Measurements from ENCODE around the gene SPECC1L.

Gene SPECC1L

DNA sequence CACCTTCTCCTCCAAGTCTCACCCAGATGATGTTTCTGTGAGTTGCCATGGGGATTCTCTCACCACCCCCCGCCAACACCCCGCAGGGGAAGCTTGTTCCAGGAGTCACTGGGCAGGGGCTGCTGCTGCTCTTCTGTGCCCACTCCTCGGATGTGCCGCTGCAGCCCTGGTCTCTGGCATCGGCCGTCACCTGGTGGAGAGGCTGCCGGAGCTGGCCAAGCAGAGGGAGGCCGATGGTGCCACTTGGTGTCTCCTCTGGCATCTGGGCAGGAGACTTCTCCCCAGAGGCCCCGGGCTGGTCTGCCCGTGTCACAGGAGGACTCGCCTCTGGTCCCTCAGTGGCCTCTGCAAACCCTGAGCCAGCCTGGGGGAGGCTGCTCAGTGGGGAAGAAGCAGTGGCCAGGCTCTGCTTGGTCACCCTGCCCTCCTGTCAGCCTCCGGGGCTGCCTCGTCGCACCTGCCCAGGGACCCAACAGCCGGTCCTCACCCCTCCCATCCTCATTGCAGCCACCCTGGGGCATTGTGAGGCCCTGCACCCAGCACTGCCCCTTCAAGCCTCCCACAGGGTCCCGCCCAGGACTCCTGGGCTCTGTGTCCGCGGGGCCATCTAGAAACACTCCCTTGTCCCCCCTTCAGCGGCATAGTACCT is 156.3 kb downstream of the SPECC1L start:
- in situ Hi-C loops (cut with MboI; ENCODE audit: low pct_unique_long_range_greater_than_20kb, low sequenced_read_pairs, unreplicated experiment), result loop anchor here (10.0 kb wide), 1 partner anchor 78 kb away; no protein-coding TSS in a partner anchor
- DNase-seq (ENCODE audit: low spot score), result no peak
- TF ChIP-seq, protein P1, sequence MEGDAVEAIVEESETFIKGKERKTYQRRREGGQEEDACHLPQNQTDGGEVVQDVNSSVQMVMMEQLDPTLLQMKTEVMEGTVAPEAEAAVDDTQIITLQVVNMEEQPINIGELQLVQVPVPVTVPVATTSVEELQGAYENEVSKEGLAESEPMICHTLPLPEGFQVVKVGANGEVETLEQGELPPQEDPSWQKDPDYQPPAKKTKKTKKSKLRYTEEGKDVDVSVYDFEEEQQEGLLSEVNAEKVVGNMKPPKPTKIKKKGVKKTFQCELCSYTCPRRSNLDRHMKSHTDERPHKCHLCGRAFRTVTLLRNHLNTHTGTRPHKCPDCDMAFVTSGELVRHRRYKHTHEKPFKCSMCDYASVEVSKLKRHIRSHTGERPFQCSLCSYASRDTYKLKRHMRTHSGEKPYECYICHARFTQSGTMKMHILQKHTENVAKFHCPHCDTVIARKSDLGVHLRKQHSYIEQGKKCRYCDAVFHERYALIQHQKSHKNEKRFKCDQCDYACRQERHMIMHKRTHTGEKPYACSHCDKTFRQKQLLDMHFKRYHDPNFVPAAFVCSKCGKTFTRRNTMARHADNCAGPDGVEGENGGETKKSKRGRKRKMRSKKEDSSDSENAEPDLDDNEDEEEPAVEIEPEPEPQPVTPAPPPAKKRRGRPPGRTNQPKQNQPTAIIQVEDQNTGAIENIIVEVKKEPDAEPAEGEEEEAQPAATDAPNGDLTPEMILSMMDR (IDR thresholded peaks at IDR 0.05; ENCODE audit: extremely low read depth, insufficient read depth, missing control alignments), result no peak

DNA sequence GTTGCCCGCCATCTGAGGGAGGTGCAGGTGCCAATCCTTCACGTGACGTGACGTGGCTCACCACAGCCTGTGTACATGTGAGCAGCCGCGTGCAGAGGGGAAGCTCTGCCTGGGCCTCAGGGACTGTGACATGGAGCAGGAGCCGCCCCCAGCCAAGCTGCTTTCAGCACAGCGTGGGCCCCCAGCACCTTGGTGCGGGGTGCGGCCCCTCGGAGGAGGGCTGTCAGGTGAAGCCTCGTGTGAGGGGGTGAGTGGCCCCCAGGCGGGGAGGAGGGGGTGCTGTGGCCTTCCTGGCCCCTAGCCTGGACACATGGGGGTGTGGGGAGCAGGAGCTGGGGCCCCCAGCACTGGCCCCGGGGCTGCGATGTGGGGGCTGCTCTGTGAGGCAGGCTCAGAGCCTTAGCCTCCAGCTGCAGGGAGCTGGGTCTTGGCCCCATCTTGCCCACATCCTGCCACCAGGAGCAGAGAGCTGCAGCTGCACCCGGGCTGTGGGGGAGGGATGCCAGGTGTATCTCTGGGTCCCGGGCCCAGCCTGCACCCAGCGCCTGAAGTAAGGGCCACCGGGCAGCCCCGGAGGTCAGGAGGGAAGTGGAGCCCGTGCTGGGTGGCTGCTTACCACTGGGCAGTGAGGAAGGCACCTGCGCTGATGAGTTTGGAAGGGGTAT is 157.0 kb downstream of the SPECC1L start, which contains the start of gene ADORA2A:
ADORA2A (plus strand) TSS at position 100 of the 665 bp plus-strand sequence. CDS start 5,806 bp downstream, outside the sequence.
- TF ChIP-seq, protein P1 (IDR thresholded peaks at IDR 0.05; ENCODE audit: extremely low read depth, insufficient read depth, missing control alignments), result no peak
- DNase-seq (ENCODE audit: low spot score), result peak; percentile 77
- in situ Hi-C loops (cut with MboI; ENCODE audit: low pct_unique_long_range_greater_than_20kb, low sequenced_read_pairs, unreplicated experiment), result loop anchor here (10.0 kb wide), 1 partner anchor 77 kb away; no protein-coding TSS in a partner anchor

DNA sequence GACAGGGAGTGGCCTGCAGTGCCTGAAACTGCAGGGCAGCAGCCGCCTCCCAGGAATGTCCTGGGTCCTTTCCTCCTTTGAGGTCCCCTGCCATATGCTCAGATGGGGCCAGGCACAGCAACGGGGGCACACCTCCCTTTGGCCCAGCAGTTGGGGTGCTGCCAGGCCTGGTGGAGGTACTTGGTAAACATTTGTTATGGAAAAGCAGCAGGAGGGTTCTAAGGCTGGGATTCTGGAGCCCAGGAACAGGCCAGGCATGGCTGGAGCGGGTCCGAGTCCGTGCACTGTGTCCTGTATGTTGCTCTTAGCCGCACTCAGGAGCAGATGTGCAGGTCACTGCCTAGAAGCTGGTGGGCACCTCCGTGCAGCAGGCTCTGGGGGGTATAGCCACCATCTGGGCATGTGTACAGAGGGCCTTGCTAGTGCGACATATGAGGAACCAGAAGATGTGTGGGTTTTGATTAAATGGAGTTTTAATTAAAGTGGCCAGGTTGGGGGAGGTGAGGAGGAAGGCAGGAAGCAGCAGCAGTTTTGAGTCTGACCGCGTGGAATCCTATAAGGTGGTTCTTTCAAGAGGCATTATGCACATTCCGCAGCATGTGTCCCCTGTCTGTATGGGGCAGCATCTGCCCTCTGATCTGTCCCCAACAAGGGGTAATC is 158.2 kb downstream of the SPECC1L start:
- no peak for DNase-seq (ENCODE audit: low spot score)
- in situ Hi-C loops (cut with MboI; ENCODE audit: low pct_unique_long_range_greater_than_20kb, low sequenced_read_pairs, unreplicated experiment), result loop anchor here (10.0 kb wide), 1 partner anchor 76 kb away; no protein-coding TSS in a partner anchor
- TF ChIP-seq, protein P1 (IDR thresholded peaks at IDR 0.05; ENCODE audit: extremely low read depth, insufficient read depth, missing control alignments), result no peak

DNA sequence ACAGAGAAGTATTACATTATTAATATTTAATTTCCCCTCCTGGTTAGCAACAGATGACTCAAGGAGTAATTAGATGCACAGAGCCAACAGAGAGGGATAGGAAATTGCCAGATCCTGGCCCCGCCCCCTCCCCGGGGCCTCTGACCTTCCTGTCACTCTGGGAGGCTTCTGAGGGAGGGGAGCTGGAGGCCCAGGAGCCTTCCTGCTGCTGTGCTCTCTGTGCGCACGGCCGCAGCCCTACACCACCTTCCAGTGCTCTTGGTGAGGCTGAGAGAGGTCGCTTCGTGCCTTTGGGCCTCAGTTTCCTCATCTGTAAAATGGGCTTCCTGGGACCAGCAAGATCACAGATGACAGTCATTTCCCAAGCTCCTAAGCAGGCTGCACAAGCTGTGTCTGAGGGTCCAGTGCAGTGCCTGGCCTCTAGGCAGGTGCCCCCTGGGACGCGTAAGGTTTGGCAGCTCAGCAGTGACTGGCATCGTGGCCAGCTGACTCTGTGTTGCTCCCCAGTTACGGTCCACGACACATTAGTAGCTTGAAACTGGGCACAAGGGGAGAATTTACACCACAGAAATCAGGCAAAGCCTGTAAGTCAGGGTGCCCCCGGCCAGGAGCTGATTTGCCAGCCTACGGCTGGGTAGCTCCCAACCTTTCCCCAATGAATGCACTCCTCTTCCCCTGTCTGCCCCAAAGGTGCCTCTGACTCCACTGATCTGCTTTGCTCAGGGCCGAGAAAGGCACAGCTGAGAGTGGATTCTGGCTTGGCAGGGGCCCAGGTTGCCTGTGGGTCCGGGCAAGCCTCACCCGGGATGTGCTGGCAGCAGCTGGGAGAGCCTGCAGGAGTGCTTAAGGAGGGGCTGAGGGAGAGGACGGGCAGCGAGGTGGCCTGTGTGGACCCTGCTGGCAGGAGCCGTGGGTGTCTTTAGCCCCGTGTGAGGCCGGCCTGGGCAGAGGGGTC is 159.1 kb downstream of the SPECC1L start:
- TF ChIP-seq, protein P1 (IDR thresholded peaks at IDR 0.05; ENCODE audit: extremely low read depth, insufficient read depth, missing control alignments), result no peak
- no peak for DNase-seq (ENCODE audit: low spot score)
- in situ Hi-C loops (cut with MboI; ENCODE audit: low pct_unique_long_range_greater_than_20kb, low sequenced_read_pairs, unreplicated experiment), result loop anchor here (10.0 kb wide), 1 partner anchor 75 kb away; no protein-coding TSS in a partner anchor

DNA sequence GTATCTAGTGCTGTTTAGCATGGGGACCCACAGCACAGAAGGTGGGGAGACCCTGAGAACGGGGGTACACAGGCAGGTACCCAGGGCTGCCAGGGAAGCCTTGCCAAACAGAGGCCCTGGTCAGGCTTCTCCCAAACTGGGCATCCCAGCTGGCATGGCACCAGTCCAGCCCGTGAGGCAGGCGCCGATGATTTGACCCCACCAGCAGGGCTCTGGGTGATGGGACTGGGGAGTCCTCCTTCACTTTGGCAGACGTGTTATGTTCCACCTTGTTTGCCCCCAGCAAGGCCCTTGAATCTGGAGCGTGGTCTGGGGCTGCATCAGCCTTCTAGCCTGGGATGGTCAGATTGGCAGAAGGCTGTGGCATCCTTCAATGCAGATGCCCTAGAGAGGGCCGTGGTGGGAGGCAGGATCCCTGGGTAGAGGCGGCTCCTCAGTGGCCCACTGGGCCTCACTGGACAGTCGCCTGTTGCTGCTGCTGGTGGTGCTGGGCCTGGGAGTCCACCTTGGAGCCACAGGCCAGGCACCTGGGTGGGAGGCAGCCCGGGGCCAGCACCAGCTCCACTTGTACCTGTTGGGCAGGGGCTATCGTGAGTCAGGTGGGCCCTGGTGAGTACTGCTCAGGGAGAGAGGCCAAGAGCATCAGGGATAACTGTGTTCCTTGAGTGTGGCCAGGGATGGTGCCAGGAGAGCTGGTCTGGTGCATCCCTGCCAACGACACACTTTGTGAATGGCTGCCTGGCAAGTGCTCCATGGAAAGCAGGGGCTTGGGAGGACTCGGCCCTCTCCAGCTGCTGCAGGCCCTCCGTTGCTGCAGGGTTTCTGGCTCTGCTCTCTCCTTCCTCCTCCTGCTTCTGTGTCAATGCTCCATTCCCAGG is 160.0 kb downstream of the SPECC1L start:
- in situ Hi-C loops (cut with MboI; ENCODE audit: low pct_unique_long_range_greater_than_20kb, low sequenced_read_pairs, unreplicated experiment), result no loop called here
- no peak for DNase-seq (ENCODE audit: low spot score)
- TF ChIP-seq, protein P1 (IDR thresholded peaks at IDR 0.05; ENCODE audit: extremely low read depth, insufficient read depth, missing control alignments), result no peak
